ENCODE results near the gene NMT1.

NMT1 gene

GRCh38 chr17:45070809-45071208 lies 9.7 kb downstream of the NMT1 start:
- H3K9ac ChIP-seq: no peak overlapping the region
- no peaks in the 10 kb centered on the region for H3K9me3 ChIP-seq
- H3K4me2 ChIP-seq: no peak overlapping the region
- H3K4me3 ChIP-seq: no peak overlapping the region
- peaks cover 95% of the 10 kb centered on the region for H4K20me1 ChIP-seq
- peaks cover 96% of the 10 kb centered on the region for H3K36me3 ChIP-seq
- no peak overlapping the region for H3K27ac ChIP-seq
- TF ChIP-seq Cebpa-rat (IDR thresholded peaks at IDR 0.05): no peak
- no peaks in the 10 kb centered on the region for H3K4me1 ChIP-seq
- H3K27me3 ChIP-seq: no peaks in the 10 kb centered on the region

GRCh38 chr17:45073414-45074070 lies 12.4 kb downstream of the NMT1 start:
- peaks cover 89% of the 10 kb centered on the region for H3K36me3 ChIP-seq

GRCh38 chr17:45077643-45078042 lies 16.5 kb downstream of the NMT1 start:
- Histone ChIP-seq H3K27me3 (no peaks in the 10 kb centered on the region), H3K4me2 (peak overlapping the region; percentile 50), H3K9ac (no peak overlapping the region), H3K36me3 (peaks cover 89% of the 10 kb centered on the region), H3K4me1 (peaks cover 23% of the 10 kb centered on the region), H4K20me1 (peaks cover 96% of the 10 kb centered on the region), H3K27ac (peak overlapping the region; percentile 35; the same call in 1 of the 2 replicates), H3K4me3 (no peak overlapping the region), H3K9me3 (no peaks in the 10 kb centered on the region)
- TF ChIP-seq Cebpa-rat (IDR thresholded peaks at IDR 0.05): no peak

More at GRCh38 chr17:45073414-45074070, 12.4 kb downstream of the NMT1 start:
- peaks cover 23% of the 10 kb centered on the region for H3K4me1 ChIP-seq
- H3K27ac ChIP-seq: no peak overlapping the region
- no peak overlapping the region for H3K4me3 ChIP-seq
- no peaks in the 10 kb centered on the region for H3K9me3 ChIP-seq
- 0 out of 2 replicates have a peak, but pooled peaks have one; percentile 9 for TF ChIP-seq Cebpa-rat (IDR thresholded peaks at IDR 0.05)
- no peak overlapping the region for H3K4me2 ChIP-seq
- H3K9ac ChIP-seq: no peak overlapping the region
- H4K20me1 ChIP-seq: peaks cover 95% of the 10 kb centered on the region
- no peaks in the 10 kb centered on the region for H3K27me3 ChIP-seq

GRCh38 chr17:45081047-45081703 lies 20.1 kb downstream of the NMT1 start:
- no peak overlapping the region for H3K4me2 ChIP-seq
- H3K27me3 ChIP-seq: no peaks in the 10 kb centered on the region
- no peaks in the 10 kb centered on the region for H3K9me3 ChIP-seq
- H4K20me1 ChIP-seq: peaks cover 63% of the 10 kb centered on the region
- H3K27ac ChIP-seq: no peak overlapping the region
- H3K4me3 ChIP-seq: no peak overlapping the region
- H3K9ac ChIP-seq: no peak overlapping the region
- H3K36me3 ChIP-seq: peaks cover 88% of the 10 kb centered on the region
- no peak for TF ChIP-seq Cebpa-rat (IDR thresholded peaks at IDR 0.05)
- H3K4me1 ChIP-seq: peaks cover 21% of the 10 kb centered on the region

- no peaks in the 10 kb centered on the region for H3K9me3 ChIP-seq
- H3K27me3 ChIP-seq: no peaks in the 10 kb centered on the region
- H3K4me2 ChIP-seq: no peak overlapping the region
- no peak for TF ChIP-seq Cebpa-rat (IDR thresholded peaks at IDR 0.05)
- H3K27ac ChIP-seq: no peak overlapping the region
- no peak overlapping the region for H3K4me3 ChIP-seq
- H3K36me3 ChIP-seq: peaks cover 98% of the 10 kb centered on the region
- peaks cover 39% of the 10 kb centered on the region for H4K20me1 ChIP-seq
- H3K4me1 ChIP-seq: no peaks in the 10 kb centered on the region
- no peak overlapping the region for H3K9ac ChIP-seq
Observed at GRCh38 chr17:45086391-45086790, 25.3 kb downstream of the NMT1 start.

DNA sequence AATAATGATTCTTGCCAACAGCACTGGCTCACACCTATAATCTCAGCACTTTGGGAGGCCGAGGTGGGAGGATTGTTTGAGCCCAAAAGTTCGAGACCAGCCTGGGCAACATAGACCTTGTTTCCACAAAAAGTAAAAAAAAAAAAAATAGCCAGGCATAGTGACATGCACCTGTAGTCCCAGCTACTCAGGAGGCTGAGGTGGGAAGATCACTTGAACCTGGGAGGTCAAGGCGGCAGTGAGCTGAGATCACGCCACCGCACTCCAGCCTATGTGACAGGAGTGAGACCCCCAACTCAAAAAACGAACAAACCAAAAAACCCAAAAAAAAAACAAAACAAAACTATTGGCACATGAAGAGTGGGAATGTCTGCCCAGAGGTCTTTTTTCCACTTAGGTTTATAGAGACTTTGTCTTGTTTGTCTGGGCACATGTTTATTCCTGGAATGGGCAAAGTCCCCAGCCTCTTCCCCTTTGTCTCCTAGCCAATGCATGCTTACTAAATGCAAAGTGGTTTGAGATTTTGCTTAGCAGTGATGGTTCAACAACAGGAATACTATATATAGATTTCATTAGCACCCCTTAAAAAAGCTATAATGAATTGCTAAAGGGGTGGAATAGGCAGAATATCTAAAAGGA lies 25.9 kb downstream of the NMT1 start:
- no peak overlapping the region for H3K4me2 ChIP-seq
- no peaks in the 10 kb centered on the region for H3K9me3 ChIP-seq
- H4K20me1 ChIP-seq: peaks cover 33% of the 10 kb centered on the region; the same call in 1 of the 2 replicates
- H3K9ac ChIP-seq: no peak overlapping the region
- no peak for TF ChIP-seq Cebpa-rat (IDR thresholded peaks at IDR 0.05)
- H3K27ac ChIP-seq: no peak overlapping the region
- H3K36me3 ChIP-seq: peaks cover 98% of the 10 kb centered on the region
- H3K4me1 ChIP-seq: no peaks in the 10 kb centered on the region
- H3K4me3 ChIP-seq: no peak overlapping the region
- H3K27me3 ChIP-seq: no peaks in the 10 kb centered on the region

GRCh38 chr17:45087504-45087975 lies 26.4 kb downstream of the NMT1 start:
- Histone ChIP-seq H4K20me1 (peaks cover 27% of the 10 kb centered on the region; the same call in 1 of the 2 replicates), H3K9me3 (no peaks in the 10 kb centered on the region), H3K27ac (no peak overlapping the region), H3K36me3 (peaks cover 98% of the 10 kb centered on the region), H3K4me3 (no peak overlapping the region), H3K9ac (no peak overlapping the region), H3K27me3 (no peaks in the 10 kb centered on the region), H3K4me1 (no peaks in the 10 kb centered on the region), H3K4me2 (no peak overlapping the region)
- no peak for TF ChIP-seq Cebpa-rat (IDR thresholded peaks at IDR 0.05)

- TF ChIP-seq Cebpa-rat (IDR thresholded peaks at IDR 0.05): no peak
- Histone ChIP-seq H3K4me1 (no peaks in the 10 kb centered on the region), H3K27me3 (no peaks in the 10 kb centered on the region), H3K27ac (no peak overlapping the region), H3K9ac (no peak overlapping the region), H3K4me3 (no peak overlapping the region), H3K36me3 (peaks cover 98% of the 10 kb centered on the region), H3K4me2 (no peak overlapping the region), H4K20me1 (peaks cover 31% of the 10 kb centered on the region), H3K9me3 (no peaks in the 10 kb centered on the region)
Observed at GRCh38 chr17:45087978-45088377, 26.9 kb downstream of the NMT1 start.

GRCh38 chr17:45088741-45089140 lies 27.6 kb downstream of the NMT1 start:
- no peak overlapping the region for H3K27ac ChIP-seq
- H3K9ac ChIP-seq: no peak overlapping the region
- no peaks in the 10 kb centered on the region for H3K9me3 ChIP-seq
- H3K36me3 ChIP-seq: peaks cover 98% of the 10 kb centered on the region
- H3K4me1 ChIP-seq: no peaks in the 10 kb centered on the region
- TF ChIP-seq Cebpa-rat (IDR thresholded peaks at IDR 0.05): no peak
- H3K4me2 ChIP-seq: no peak overlapping the region
- no peak overlapping the region for H3K4me3 ChIP-seq
- H3K27me3 ChIP-seq: no peaks in the 10 kb centered on the region
- H4K20me1 ChIP-seq: peaks cover 39% of the 10 kb centered on the region

DNA sequence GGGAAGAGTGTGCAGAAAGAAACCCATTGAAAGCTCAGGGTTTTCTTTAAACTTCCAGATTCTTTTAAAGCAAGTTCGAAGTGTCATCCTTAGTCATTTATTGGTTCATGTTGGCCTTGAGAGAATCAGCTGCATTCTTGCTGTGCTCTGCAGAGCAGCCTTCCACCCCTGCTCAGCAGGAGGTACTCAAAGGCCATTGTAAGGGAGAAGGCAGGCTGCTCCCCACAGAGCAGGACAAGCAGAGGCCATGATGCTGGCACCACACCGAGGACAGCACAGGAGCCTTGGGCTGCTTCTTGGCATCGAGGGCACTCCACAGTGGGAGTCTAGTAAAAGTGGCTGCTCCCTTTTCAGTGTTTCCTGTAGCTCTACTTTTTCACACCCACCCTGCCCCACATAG lies 29.6 kb downstream of the NMT1 start:
- no peak overlapping the region for H3K4me3 ChIP-seq
- no peak overlapping the region for H3K27ac ChIP-seq
- no peaks in the 10 kb centered on the region for H3K27me3 ChIP-seq
- no peaks in the 10 kb centered on the region for H3K9me3 ChIP-seq
- no peak overlapping the region for H3K9ac ChIP-seq
- no peak for TF ChIP-seq Cebpa-rat (IDR thresholded peaks at IDR 0.05)
- peaks cover 2% of the 10 kb centered on the region for H3K4me1 ChIP-seq
- H3K4me2 ChIP-seq: no peak overlapping the region
- peaks cover 100% of the 10 kb centered on the region for H3K36me3 ChIP-seq
- H4K20me1 ChIP-seq: peaks cover 53% of the 10 kb centered on the region
